Ovary (tissue), 9 donors: Measurements from ENCODE around the gene NR2F6. TPM values are rescaled to one million over a fixed set of nuclear protein-coding genes. Genes with fewer than 3 reads are reported as not detected.
A peak's percentile ranks its signal among the peaks of the same experiment; 100 is the strongest.

Source experiments
- DNase-seq, 5 donors: peaks; one replicate each; pipeline ENCODE4 v3.0.0-alpha.2; 2019 to 2020
- H3K27ac ChIP-seq, 2 donors: fragments of 200-600 bp; one replicate each; pipeline versions ENCODE4 v1.5.1 to v1.8.0; 2019 to 2022
- H3K27me3 ChIP-seq: fragments of 200-600 bp; one replicate; pipeline ENCODE4 v1.8.0; 2022
- H3K36me3 ChIP-seq: fragments of 200-600 bp; sonication (generic); one replicate; pipeline ENCODE4 v1.5.1; 2019
- H3K4me1 ChIP-seq: one replicate; pipeline ENCODE4 v1.8.1; 2013; ENCODE audit warnings: mild to moderate bottlenecking, moderate library complexity; ENCODE audit not compliant: insufficient read depth
- H3K4me3 ChIP-seq: fragments of 200-600 bp; sonication (generic); one replicate; pipeline ENCODE4 v1.5.1; 2017
- H3K9me3 ChIP-seq, 2 donors: fragments of 200-600 bp in 1 of 2; sonication (generic) in 1 of 2; one replicate each; pipeline versions ENCODE4 v1.5.1 to v1.8.1; 2013 to 2019; ENCODE audit warnings: mild to moderate bottlenecking in 1 of 2, moderate library complexity in 1 of 2
- EP300 ChIP-seq: sonication (generic); formaldehyde crosslinking; IDR thresholded peaks from one replicate; pipeline ENCODE4 v1.6.1; 2017; ENCODE audit warnings: antibody characterized with exemption
- POLR2A ChIP-seq: fragments of 450-650 bp; IDR thresholded peaks from one replicate; pipeline ENCODE4 v1.6.1; 2017; ENCODE audit warnings: antibody characterized with exemption, mild to moderate bottlenecking, moderate library complexity
- WGBS, 3 donors: extraction: QIAGEN DNeasy Blood & Tissue Kit in 1 of 3; methylation state at CpG; one replicate each; pipeline versions ENCODE4 v1.1.5 to v1.1.7; 2013 to 2017; 5-methylcytosine and 5-hydroxymethylcytosine counted together
- intact Hi-C, 4 donors: fragments of 100-400 bp; cut with DNase I; formaldehyde crosslinking; loops; one replicate each; pipeline versions ENCODE4 v1.11.0 to v1.15.1; 2022 to 2023
- polyA plus RNA-seq, 2 donors: library from polyadenylated mRNA; stranded (reverse); fragments of 200-250 nt in 1 of 2; fragments of 350-450 nt in 1 of 2; fragmentation: Illumina TruSeq in 1 of 2; extraction: RNeasy Lipid Tissue Mini Kit (QIAGEN cat#74804) in 1 of 2; gene quantifications; one replicate each; pipeline ENCODE4 v1.2.3, GENCODE V29; 2013 to 2014
- total RNA-seq, 7 donors: library from RNA; depleted of rRNA in 2 of 7; stranded (reverse); fragments of >200 nt in 2 of 7; fragmentation: NEBNext Ultra II Directional in 3 of 7; extraction: Animal tissue kit (Norgen Biotek cat#: 25700) in 3 of 7; gene quantifications; one replicate each; pipeline versions ENCODE4 v1.1.0 to v1.2.4, GENCODE V29; 2016 to 2023
- TF ChIP-seq, protein P1 (sequence below), 3 donors: fragments of 450-650 bp in 2 of 3; fragments of 200-600 bp in 1 of 3; IDR thresholded peaks; one replicate each; pipeline versions ENCODE4 v1.5.1 to v1.8.0; 2016 to 2022; ENCODE audit warnings: antibody characterized with exemption in 3 of 3, mild to moderate bottlenecking in 1 of 3
- donor health status: DM: no; HTN: no; CAD: no; lungs with moderate emphysema.
- donor health status: DM: no; HTN: no; CAD: no.
- donor health status: Bipolar disorder and iron deficiency.
- donor health status: DM: yes; HTN: yes; CAD: no.
- donor health status: DM: no; HTN: no; CAD: no.
- donor health status: DM: yes; HTN: yes; CAD: no.

Gene NR2F6
- total and polyA plus RNA-seq, 9 donors: 3.7 to 46.4 (median 28.4) TPM

DNA sequence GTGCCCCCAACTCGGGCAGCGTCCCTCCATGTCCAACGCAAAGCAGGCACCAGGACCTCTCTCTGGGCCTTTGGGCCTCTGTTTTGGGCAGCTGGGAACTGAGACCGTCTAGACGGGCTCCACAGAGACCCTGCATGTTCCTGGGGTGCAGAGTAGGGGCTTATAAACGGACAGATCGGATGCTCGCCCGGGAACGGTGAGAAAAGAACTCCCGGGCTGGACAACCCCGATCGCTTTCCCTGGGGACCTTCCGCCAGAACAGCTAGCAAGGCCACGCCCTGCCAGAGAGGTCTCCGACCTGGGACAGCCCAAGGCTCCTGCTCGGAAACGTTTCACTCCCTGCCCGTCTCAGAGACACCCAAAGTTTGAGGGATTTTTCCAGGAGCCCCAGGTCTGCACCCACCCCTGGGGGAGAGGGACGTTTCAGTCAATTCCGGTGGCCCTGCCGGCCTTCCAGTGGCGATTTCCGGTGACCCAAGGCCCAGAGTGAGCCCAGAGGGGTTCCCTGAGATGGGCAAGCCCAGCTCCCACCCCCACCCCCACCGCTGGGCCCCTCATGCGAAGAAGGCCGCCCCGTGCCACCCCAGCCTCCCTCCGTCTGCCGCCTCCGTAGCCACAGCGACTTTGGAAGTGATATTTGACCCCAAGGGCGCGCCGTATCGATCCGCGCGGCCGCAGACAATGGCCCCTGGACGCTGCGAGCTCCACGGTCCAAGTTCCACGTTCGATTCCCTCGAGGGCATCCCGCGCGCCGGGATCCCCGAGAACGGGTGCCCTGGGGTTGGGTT, 1.7 kb downstream of the NR2F6 start:
- Histone ChIP-seq H3K4me3 (peak overlapping the region; percentile 87), H3K4me1 (peaks cover 4% of the 10 kb centered on the region), H3K9me3 (no peaks in the 10 kb centered on the region), H3K27me3 (no peaks in the 10 kb centered on the region), H3K36me3 (no peaks in the 10 kb centered on the region), H3K27ac (peak overlapping the region; percentile 19 to 46)
- intact Hi-C loops: no loop called here
- WGBS, 3 donors: 1 to 14% (median 4%) methylated on average over 45 to 52 of the region's 52 CpGs
- TF ChIP-seq, protein P1, sequence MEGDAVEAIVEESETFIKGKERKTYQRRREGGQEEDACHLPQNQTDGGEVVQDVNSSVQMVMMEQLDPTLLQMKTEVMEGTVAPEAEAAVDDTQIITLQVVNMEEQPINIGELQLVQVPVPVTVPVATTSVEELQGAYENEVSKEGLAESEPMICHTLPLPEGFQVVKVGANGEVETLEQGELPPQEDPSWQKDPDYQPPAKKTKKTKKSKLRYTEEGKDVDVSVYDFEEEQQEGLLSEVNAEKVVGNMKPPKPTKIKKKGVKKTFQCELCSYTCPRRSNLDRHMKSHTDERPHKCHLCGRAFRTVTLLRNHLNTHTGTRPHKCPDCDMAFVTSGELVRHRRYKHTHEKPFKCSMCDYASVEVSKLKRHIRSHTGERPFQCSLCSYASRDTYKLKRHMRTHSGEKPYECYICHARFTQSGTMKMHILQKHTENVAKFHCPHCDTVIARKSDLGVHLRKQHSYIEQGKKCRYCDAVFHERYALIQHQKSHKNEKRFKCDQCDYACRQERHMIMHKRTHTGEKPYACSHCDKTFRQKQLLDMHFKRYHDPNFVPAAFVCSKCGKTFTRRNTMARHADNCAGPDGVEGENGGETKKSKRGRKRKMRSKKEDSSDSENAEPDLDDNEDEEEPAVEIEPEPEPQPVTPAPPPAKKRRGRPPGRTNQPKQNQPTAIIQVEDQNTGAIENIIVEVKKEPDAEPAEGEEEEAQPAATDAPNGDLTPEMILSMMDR (IDR thresholded peaks at IDR 0.05): no peak
- TF ChIP-seq POLR2A (no peak), EP300 (no peak)
- peak; percentile 34 to 75 (median 59) for DNase-seq

DNA sequence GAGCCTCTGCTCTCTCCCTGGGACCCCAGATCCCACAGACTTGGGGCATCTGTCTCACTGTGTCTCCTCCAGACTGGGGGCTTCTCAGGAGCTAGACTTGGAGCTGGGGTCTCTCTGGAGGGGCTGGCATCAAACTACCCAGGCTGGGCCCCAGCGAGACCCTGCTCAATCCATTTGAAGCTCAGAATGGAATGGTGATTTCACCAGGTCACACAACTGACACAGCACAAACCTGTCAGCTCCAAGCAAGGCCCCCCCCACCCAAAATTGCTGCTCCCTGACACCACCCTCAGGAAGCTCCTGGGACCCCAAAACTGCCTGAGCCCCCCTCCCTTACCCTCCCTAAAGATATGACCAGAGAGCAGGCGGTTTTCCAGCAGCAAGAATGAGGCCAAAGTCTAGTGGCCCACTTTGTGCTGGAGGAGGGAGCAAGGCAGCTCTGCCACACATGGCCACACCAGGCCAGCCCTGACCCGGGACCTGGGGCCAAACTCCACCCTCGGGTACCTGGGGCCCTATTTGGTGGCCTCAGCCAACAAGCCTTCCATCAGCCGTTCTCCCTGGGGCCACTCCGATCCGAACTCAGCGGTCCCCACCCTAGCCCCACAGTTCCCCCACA, 2.4 kb downstream of the NR2F6 start:
- H3K4me1 ChIP-seq: peaks cover 4% of the 10 kb centered on the region
- H3K4me3 ChIP-seq: peak overlapping the region; percentile 87
- DNase-seq: no peak
- no peaks in the 10 kb centered on the region for H3K36me3 ChIP-seq
- intact Hi-C loops: no loop called here
- no peaks in the 10 kb centered on the region for H3K9me3 ChIP-seq
- H3K27ac ChIP-seq: peak overlapping the region in 1 of 2 donors; percentile 46
- 30 to 40% (median 40%) methylated on average over 6 to 8 of the region's 8 CpGs for WGBS, 3 donors
- H3K27me3 ChIP-seq: no peaks in the 10 kb centered on the region
- TF ChIP-seq EP300 (no peak), POLR2A (no peak)
- TF ChIP-seq, protein P1 (IDR thresholded peaks at IDR 0.05): no peak

DNA sequence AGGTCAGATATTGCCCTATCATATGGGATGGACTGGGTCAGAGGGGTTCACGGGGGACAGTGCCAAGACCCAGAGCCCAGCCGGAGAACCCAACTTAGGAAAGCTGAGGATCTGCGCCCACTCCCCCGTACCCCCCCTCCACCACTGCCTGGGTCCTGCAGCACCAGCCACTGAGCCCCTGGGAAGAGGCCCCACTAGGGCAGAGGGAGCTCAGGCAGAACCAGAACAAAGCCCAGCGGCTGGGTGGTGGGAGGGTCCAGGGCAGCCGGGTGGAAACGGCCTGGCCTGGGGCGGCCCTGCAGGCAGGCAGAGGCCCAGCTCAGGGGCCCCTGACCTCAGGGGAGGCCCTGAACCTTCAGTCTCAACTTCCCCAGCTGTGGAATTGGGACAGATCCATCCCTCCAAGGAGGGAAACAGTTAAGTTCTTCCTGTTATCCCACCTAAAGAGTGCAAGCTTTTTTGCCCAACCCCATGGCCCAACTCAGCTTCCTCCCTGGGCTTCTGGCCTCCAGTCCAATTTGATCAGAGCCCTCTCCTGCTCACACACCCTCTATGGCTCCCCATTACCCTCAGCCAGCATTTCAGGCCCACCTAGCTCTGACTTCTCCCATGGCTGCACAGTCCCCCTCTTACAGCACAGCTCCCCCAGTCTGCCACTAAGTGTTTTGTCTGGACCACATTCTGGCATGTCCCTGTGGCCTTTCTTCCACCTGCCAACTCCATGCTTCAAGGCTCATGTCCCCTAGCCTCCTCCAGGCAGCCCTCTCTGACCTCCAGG, 3.1 kb downstream of the NR2F6 start:
- H3K36me3 ChIP-seq: no peaks in the 10 kb centered on the region
- no peak overlapping the region for H3K4me3 ChIP-seq
- intact Hi-C loops: no loop called here
- peak overlapping the region in 1 of 2 donors; percentile 15 for H3K27ac ChIP-seq
- H3K9me3 ChIP-seq: no peaks in the 10 kb centered on the region
- DNase-seq: no peak
- 44 to 68% (median 58%) methylated on average over 5 to 8 of the region's 8 CpGs for WGBS, 3 donors
- H3K4me1 ChIP-seq: peaks cover 4% of the 10 kb centered on the region
- TF ChIP-seq POLR2A (no peak), EP300 (no peak)
- TF ChIP-seq, protein P1 (IDR thresholded peaks at IDR 0.05): no peak
- no peaks in the 10 kb centered on the region for H3K27me3 ChIP-seq

DNA sequence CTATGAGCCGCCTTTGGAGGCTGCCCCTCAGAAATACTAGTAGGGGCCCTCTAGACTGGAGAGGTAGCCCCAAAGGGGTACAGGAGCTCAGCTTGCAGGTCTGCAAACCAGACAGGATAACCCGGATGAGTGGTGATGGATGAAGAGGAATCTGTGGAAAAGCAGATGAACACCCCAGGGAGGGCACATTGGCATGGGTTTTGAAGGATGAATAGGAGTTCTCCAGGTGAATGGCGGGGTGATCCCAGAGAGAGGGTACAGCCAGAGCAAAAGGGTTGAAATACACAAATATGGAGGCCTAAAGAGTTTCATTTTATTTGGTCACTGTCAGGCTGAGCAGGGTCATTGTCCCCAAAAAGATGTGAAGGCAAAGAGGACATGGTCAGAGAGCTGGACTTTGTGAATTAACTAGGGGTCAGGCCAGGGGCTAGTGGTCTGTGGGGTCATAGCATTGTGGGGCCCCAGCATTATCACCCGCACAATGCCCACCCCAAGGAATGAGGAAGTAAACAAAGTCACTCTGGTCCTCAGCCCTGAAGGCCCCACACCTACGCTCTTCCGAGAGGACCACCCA, 4.8 kb downstream of the NR2F6 start:
- no peak for TF ChIP-seq POLR2A
- TF ChIP-seq, protein P1 (IDR thresholded peaks at IDR 0.05): no peak
- TF ChIP-seq EP300: no peak
- intact Hi-C loops: no loop called here
- DNase-seq: no peak
- Histone ChIP-seq H3K4me1 (no peaks in the 10 kb centered on the region), H3K36me3 (no peaks in the 10 kb centered on the region), H3K27ac (no peak overlapping the region), H3K27me3 (no peaks in the 10 kb centered on the region), H3K4me3 (no peak overlapping the region), H3K9me3 (no peaks in the 10 kb centered on the region)
- WGBS, 3 donors: 92 to 96% (median 96%) methylated on average over 6 of the region's 6 CpGs
